C1 segment of cervical spinal cord (tissue), 14 donors: ENCODE data around the gene EXPH5.
"Not testable (repeated sequence)": the region's sequence is repeated elsewhere in the genome, so short reads cannot be mapped to it uniquely, and the experiment has no call there.

Source experiments
- DNase-seq, 14 donors: peaks; one replicate each; lab custom pipeline; 2025; lab: John Stamatoyannopoulos, UW

Gene EXPH5

DNA sequence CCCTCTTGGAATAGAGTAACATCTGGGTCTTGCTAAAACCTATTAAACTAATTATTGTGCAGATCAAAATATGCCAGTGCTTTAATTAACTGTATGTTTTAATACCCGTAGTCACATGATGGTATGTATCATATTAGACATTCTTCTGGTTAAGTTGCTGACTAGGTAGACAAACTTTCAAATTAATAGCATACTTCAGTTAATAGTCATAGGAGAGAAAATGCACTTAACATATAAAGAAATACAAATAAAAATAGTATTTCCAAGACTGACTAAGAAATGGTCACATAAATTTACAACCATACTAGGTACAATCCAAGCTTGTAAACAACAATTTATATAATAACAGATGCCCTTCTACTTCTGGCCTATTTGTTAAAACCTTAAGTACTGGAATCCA is 7.6 kb upstream of the EXPH5 start:
- no peak for DNase-seq

DNA sequence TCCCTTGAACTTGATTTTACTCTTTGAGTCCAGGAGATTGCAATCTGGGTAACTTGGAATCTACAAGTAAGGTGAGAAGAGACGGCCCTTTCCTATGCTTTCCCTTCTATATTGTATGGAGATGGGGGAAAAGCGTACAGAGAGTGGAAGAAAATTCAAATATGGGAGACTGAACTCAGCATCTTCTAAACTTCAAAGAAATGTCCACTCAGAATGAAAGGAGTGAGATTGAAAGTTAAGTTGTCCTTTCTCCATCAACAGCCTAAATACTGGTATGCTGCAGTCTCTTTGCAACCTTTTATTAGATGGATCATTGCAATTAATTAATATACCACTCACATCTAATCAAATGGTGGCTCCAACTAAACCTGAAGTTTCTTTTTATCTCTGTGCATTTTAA is 6.4 kb upstream of the EXPH5 start:
- DNase-seq, result no peak

DNA sequence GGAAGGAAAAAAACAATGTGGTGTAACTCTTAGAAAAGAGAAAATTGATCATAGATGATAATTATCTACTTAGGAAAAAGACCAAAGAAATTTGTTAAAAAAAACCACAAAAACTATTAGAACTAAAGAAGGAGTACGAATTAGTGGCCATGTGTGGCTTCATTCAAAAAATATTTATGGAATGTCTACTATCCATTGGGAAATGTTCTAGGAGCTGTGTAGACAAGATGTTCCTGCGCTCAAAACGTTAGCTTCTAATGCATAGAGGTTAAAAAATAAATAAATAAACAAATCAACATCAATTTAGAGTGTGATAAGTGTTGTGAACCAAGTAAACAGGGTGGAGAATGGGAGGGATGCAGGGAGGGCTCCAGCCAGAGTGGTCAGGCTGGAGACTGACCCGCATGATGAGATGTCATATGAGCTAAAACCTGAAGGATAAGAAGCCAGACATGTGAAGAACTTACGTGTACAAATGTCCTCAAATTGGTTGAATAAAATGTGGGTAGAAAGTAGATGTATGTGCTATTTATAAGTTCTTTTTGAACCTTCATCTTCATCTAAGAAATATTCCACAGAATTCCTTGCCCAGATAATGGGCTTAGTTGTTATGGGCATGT is 4.3 kb upstream of the EXPH5 start:
- DNase-seq, result no peak

DNA sequence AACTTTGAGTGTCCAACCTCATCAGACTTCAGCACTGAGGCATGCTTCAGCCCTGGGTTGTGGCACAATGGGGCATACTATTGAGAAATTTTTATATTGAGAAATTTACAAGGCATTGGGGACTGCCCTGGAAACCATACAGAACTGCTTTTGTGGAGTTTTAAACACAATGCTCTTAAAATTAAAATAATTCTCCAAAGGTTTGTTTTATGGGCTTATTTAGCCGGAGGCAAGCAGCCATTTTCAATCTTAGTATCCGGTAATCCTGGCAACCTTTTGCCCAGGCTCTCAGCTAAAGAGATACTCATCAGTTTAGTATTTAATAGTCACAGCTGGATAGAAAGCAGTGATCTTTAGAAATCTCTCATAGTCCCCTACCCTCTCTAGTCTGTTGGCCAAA is 3.1 kb upstream of the EXPH5 start:
- DNase-seq, result no peak

DNA sequence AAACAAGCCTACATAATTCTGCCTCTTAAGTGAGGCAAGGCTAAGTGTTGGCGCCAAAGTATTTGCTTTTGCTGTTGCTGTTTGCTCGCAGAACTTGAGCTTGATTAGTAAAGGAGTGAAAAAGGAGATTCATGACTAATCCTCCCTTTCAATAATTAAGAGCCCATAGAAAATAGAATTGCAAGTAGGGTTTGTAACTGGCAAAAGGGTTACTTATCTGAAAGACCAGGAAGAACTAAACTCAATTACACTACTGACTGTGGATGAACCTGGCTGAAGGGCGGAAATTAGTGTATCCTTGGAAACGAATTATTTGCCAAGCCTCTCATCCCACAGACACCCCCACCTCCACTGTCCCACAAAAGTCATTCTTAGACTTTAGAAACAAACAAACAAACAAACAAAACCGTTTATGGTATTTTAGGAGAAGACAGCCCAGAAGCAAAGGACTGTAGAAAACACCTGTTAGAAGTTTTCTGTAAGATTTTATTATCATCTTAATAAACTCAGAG is 411 bp upstream of the EXPH5 start:
- no peak for DNase-seq

DNA sequence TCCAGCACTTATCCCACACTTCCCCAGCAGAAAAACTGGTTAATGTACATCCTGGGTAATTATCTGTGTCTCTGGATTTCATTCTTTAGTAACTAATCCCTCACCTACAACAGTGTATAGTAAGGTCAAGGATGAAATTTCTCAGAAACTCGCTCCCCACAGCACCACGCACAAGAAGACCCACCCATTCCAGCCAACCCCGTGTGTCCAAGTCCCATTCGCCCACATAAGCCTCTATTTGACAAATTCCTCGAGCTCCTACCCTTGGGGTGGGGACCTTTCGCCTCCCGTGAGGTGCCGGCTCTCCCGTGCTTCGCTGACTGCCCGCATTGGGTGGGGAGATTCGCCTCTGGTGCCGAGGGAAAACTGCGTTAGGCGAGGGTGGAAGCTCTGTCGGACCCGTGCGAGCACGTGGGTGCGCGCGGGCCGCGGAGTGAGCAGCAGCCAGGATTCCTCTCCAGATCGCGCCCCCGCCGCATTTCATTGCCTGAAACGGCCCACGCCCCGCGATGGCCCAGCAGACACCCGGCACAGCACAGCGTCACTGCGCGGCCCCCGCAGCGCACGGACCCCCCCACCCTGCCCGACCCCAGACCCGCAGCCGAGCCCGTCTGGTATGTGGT is 866 bp downstream of the EXPH5 start:
- DNase-seq, result peak in 3 of 14 donors; percentile 13 to 47 (median 28)

DNA sequence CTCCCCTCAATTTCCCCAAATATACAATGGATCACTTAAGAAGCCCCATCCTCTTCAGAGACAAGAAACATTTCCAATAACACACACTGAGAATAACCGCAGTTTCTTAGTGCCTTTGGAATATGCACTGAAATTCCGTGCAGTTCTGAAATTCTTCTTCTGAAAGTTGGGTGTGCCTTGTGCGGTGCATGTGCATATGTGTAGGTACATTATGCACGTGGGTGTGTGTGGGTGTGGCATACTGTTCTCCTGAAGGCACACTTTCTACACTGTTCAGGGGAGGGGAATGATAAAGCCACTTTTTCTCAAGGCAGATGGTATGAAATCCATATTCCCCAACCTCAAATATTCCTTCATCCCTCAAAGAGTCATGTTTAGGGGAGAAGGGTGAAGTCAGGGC is 1.7 kb downstream of the EXPH5 start:
- no peak for DNase-seq

DNA sequence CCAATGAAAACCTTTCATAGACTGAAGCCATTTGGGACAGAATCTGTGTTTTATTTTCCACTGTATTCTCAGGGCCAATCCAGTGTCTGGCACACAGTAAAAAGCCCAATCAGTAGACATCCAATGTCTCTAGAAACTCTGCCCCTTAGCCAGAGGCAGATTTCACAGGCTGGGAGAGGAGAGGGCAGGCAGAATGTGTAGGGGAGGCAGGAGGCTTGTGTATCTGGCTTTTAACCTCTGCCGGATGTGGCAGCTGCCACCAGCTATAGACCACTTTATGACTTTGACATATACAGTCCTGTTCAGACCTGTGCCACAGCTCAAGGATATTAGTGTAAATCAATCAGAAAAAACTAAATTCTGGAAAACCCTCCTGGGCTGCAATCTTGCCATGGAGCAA is 4.4 kb downstream of the EXPH5 start:
- DNase-seq, result peak in 1 of 14 donors; percentile 2

DNA sequence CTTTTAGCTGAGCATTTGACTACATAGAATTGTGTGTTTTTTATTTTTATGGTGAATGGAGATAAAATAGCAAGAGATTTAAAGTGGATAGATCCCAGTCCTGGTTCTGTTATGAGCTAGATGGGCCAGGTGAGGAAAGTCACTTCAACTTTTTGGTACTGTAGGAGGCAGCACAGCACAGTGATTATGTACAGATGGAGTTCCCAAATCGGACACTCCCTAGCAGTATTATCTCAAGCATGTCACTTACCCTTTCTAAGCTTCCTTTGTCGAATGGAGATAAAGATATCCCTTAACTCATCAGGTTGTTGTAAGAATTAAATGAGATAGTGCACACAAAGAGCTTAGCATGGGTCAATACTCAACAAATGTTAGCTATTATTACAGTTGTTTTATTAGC is 5.3 kb downstream of the EXPH5 start:
- DNase-seq, result no peak

DNA sequence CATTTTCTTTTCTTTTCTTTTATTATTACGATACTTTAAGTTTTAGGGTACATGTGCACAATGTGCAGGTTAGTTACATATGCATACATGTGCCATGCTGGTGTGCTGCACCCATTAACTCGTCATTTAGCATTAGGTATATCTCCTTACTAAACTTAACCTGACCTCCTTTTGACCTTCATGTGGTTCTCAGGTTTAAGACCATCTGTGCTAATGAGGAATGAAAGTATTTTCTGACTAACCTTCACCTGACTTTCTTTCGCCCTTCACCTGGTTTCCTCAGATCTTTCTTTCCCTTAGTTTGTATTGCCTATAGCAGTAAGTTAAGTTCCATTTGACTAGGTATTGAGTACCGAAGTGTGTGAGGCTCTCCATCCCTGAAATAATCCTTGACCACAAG is 6.5 kb downstream of the EXPH5 start:
- DNase-seq, result no peak

DNA sequence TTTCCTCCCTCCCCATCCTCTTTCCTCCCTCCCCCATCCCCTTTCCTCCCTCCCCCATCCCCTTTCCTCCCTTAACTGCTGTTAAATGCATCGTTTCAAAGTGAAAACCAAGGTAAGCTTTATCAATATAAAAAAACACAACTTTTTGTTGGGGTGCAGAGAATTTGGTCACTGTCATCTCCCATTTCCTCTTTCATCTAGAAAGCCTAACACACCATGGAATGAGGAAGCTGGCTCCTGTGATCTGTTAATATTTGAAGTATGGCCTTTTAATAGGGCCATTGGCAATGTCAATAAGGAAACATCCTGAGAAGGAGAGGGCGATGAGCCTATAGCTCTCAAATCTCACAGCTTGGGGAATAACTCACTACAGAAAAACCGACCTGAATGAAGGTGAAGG is 7.0 kb downstream of the EXPH5 start:
- DNase-seq, result no peak

DNA sequence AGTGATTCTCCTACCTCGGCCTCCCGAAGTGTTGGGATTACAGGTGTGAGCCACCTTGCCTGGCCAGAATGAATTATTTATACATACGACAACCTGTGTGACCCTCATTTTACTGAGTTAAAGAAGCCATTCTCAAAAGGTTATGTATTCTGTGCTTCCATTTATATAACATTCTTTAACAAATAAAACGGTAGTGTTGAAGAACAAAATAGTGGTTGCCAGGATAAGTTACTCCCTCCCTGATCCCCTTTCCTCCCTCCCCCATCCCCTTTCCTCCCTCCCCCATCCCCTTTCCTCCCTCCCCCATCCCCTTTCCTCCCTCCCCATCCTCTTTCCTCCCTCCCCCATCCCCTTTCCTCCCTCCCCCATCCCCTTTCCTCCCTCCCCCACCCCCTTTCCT is 7.4 kb downstream of the EXPH5 start:
- DNase-seq, result not testable (repeated sequence)

DNA sequence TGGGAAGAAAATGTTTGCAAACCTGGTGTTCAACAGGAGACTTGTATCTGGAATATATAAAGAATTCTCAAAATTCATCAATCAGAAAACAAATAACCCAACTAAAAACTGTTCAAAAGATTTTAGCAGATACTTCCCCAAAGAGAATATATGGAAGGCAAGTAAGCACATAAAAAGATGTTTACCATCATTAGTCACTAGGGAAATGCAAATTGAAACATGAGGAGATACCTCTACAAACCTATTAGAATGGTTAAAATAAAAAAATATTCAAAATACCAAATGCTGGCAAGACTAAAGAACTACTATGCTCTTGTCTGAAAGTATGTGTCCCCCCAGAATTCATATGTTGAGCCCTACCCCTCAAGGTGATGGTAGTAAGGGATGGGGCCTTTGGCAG is 8.6 kb downstream of the EXPH5 start:
- DNase-seq, result no peak

DNA sequence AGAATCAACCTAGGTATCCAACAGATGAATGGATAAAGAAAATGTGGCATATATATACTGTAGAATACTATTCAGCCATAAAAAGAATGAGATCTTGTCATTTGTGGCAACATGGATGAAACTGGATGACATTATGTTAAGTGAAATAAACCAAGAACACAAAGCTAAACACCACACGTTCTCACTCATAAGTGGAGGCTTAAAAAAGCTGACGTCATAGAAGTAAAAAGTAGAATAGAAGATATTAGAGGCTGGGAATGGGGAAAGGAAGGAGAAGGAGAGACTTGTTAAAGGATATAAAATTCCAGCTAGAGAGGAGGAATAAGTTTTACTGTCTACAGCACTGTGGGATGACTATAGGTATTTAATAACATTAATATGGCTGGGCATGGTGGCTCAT is 12.9 kb downstream of the EXPH5 start:
- DNase-seq, result no peak

DNA sequence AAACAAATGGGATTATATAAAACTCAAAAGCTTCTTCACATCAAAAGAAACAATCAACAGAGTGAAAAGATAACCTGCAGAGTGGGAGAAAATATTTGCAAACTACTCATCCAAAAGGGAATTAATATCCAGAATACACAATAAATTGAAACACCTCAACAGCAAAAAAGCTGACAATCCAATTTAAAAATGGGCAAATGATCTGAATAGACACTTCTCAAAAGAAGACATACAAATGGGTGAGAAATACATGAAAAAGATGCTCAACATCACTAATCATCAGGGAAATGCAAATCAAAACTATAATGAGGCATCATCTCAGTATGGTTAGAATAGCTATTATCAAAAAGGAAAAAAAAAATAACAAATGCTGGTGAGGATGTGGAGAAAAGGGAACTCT is 13.5 kb downstream of the EXPH5 start:
- DNase-seq, result no peak

DNA sequence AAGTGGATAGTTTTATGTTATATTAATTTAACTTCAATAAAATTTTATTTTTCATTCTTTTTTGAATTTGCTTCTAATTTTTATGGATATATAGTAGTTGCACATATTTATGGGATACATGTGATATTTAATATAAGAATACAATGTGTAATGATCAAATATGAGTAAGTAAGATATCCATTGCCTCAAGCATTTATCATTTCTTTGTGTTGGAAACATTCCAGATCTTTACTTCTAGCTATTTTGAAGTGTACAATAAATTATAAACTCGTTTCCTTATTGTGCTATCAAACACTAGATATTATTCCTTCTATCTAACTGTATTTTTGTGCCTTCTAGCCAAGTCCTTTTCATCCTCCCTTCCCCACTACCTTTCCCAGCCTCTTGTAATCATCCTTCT is 17.0 kb downstream of the EXPH5 start:
- DNase-seq, result no peak

DNA sequence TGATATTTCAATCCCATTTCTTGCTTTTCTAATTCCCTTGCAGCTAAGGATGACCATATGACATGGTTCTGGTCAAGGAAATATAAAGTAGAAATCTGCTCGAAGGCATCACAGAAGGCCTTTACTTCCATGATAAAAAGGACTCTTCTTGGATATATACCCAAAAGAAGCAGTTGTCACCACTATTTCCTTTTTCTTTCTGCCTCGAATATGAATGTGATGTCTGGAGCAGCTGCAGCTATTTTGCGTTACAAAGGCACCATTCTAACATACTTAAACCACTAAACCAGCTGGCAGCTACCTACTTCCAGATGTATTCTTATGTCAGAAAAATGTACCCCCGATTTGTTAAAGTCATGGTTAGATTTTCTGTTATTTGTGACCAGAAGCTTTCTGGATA is 18.9 kb downstream of the EXPH5 start:
- DNase-seq, result no peak

DNA sequence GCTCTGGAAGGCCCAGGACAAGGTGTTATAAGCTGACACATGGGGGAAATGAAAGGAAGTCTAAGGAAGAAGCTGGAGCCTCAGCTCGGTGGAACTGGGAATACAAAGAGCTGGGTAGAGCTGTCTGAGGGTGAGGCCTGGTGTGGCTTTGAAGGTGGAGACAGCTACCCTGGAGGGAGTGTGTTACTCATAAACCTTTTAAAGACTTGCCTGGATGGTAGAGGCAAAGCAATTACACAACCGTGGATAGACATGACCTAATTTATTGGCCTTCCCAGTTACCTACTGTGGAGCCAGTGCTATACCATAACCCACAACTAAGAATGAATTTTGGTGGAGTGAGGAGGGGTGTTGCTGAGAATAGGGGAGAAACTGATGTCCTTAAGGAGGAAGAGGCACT is 22.6 kb downstream of the EXPH5 start:
- peak in 1 of 14 donors; percentile 46 for DNase-seq

DNA sequence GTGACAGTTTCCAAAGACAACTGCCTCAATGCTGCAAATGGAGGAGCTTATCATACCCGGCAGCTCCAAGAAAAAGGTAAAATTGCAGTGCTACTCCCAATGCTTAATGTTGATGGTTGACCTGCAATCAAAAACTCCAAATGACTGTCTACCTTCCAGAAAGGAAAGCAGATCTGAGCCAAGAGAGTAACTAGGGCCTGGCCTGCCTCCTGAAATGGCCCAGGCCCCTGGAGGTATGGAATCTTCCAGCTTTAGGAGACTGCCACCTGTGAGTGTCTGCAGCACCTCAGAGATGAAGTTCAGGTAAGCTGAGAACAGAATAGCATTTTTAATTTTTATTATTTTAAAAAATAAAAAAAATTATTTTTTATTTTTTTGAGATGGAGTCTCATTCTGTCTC is 23.7 kb downstream of the EXPH5 start:
- peak in 1 of 14 donors; percentile 68 for DNase-seq

DNA sequence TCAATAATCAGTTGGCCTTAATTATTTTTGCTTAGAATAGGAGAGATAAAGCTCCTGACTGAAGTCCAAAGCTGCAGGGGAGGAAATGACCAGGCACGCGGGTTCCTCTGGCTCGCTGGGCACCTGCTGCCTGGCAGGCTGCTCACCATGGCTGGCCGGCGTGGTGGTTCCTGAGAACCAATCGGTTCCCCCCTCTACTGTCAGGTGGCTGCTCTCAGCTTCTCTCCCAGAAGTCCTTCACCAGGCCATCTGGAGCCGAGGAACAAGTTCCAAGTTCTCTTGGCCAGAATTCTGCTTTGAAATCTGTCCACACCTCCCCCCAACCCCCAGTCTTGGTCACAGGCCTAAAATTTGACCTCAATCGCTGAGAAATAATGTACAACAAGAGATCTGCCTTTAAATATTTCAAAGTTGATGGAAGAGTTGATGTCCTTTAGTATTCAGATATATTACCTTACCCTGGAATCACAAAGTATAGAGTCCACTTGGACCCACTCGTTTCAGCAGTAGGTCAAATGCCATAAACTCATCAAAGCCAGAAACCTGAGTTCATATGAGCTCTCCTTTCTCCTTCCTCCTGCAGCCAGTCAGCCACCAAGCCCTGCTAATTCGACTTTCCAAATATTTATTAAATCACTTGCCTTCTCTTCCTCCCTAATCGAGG is 25.2 kb downstream of the EXPH5 start:
- DNase-seq, result peak in 5 of 14 donors; percentile 6 to 99 (median 35)

DNA sequence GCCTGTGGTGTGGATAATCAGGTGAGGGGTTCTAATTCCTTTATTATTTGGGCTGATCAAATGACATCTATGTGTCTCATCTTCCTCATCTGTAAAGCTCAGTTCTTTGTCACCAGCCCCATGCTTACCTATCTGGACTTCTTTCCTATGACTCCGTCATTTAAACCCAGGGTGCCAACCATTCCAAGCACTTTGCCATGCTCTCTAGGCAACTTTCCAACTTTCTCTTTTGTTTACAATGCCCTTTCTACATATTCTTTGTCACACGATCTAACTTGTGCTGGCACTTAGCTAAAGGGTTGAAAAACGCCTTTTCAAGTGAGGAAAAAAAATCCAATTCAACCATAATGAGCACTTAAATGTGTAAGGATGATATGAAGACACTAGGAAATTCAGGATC is 27.9 kb downstream of the EXPH5 start:
- peak in 1 of 14 donors; percentile 73 for DNase-seq

DNA sequence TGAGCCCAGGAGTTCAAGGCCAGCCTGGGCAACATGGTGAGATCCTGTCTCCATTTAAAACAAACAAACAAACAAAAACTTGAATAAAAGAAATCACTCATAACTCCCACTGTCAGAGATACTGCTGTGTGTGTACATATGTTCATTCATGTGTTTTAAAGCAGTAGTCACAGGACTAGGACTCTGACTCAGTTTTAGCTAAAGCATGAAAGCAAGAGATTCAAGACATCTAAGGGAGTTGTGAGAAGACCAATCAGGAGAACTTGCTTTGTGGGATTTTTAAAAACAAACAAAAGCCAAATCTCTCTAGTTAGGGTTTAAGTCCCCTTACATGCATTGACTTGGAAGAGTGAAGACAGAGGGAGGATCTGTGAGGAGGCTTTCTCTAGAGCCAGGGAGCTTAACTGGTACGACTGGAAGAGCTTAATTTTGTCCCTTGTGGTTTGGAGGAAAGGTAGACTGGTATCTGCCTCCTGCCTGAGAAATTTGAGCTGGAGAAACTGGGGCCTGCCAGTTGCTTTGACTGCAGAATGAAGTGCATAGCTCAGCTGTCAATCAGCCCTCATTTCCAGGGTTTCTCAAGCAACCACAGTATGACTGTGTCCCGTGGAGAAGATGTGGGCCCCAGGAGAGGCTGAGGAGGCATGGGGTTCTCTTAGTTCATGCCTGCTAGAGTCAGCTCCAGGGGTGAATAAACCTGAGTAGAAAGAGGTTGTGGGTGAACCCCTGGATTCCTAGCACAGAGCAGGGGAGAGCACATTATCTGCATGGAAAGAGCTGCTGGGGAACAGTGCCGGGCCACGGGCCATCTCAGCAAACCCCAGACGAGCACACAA is 30.6 kb downstream of the EXPH5 start:
- peak in 1 of 14 donors; percentile 28 for DNase-seq
